NT2/D1 (cell line): ENCODE measurements around the gene MPDU1.

Experiments
- DNase-seq: peaks from one replicate; pipeline ENCODE4 v3.0.0-alpha.2; 2011; ENCODE audit warnings: low read depth, low spot score
- H3K27me3 ChIP-seq: 2 replicates; pipeline ENCODE4 v1.6.0; 2011; ENCODE audit warnings: mild to moderate bottlenecking; ENCODE audit not compliant: insufficient read length, insufficient read depth
- H3K36me3 ChIP-seq: 2 replicates; pipeline ENCODE4 v1.6.1; 2011; ENCODE audit warnings: mild to moderate bottlenecking, low read length, mixed read lengths; ENCODE audit not compliant: insufficient read depth, insufficient read length
- H3K4me1 ChIP-seq: 2 replicates; pipeline ENCODE4 v1.5.1; 2011; ENCODE audit not compliant: insufficient read depth, insufficient read length
- H3K4me3 ChIP-seq: 2 replicates; pipeline ENCODE4 v1.5.1; 2011; ENCODE audit warnings: low read depth; ENCODE audit not compliant: insufficient read length
- H3K9ac ChIP-seq: 2 replicates; pipeline ENCODE4 v1.6.0; 2011; ENCODE audit warnings: low read depth; ENCODE audit not compliant: insufficient read length
- H3K9me3 ChIP-seq: 2 replicates; pipeline ENCODE4 v1.5.1; 2011; ENCODE audit warnings: mild to moderate bottlenecking, low read length; ENCODE audit not compliant: insufficient read depth
- SUZ12 ChIP-seq: IDR thresholded peaks from 2 replicates; pipeline ENCODE4 v1.6.1; 2011; ENCODE audit not compliant: insufficient read length, insufficient read depth; ENCODE audit errors: extremely low read depth
- YY1 ChIP-seq: IDR thresholded peaks from 2 replicates; pipeline ENCODE4 v1.6.1; 2011; ENCODE audit not compliant: insufficient read length, insufficient read depth
- ZNF274 ChIP-seq: IDR thresholded peaks from 2 replicates; pipeline ENCODE4 v1.6.1; 2011; ENCODE audit warnings: mild to moderate bottlenecking, low read depth, low read length

Gene MPDU1

GRCh38 chr17:7549401-7550055 lies 34.1 kb upstream of the MPDU1 start:
- no peaks in the 10 kb centered on the region for H3K4me1 ChIP-seq
- no peak overlapping the region for H3K4me3 ChIP-seq
- no peak for DNase-seq
- H3K9ac ChIP-seq: no peak overlapping the region
- H3K36me3 ChIP-seq: no peaks in the 10 kb centered on the region
- TF ChIP-seq YY1: no peak
- TF ChIP-seq SUZ12: no peak
- no peak for TF ChIP-seq ZNF274
- no peaks in the 10 kb centered on the region for H3K27me3 ChIP-seq
- no peaks in the 10 kb centered on the region for H3K9me3 ChIP-seq

- TF ChIP-seq YY1 (no peak), SUZ12 (no peak), ZNF274 (no peak)
- Histone ChIP-seq H3K4me1 (no peaks in the 10 kb centered on the region), H3K27me3 (no peaks in the 10 kb centered on the region), H3K36me3 (no peaks in the 10 kb centered on the region), H3K9me3 (no peaks in the 10 kb centered on the region), H3K4me3 (no peak overlapping the region), H3K9ac (no peak overlapping the region)
- DNase-seq: no peak
Measured at GRCh38 chr17:7550344-7550743, 33.3 kb upstream of the MPDU1 start.

- TF ChIP-seq SUZ12 (no peak), ZNF274 (no peak), YY1 (no peak)
- Histone ChIP-seq H3K9ac (no peak overlapping the region), H3K27me3 (no peaks in the 10 kb centered on the region), H3K9me3 (no peaks in the 10 kb centered on the region), H3K36me3 (no peaks in the 10 kb centered on the region), H3K4me1 (no peaks in the 10 kb centered on the region), H3K4me3 (no peak overlapping the region)
- no peak for DNase-seq
Measured at GRCh38 chr17:7551396-7551795, 32.3 kb upstream of the MPDU1 start.

- TF ChIP-seq ZNF274 (no peak), YY1 (no peak), SUZ12 (no peak)
- Histone ChIP-seq H3K27me3 (no peaks in the 10 kb centered on the region), H3K9ac (no peak overlapping the region), H3K36me3 (no peaks in the 10 kb centered on the region), H3K9me3 (no peaks in the 10 kb centered on the region), H3K4me1 (peaks cover 5% of the 10 kb centered on the region), H3K4me3 (no peak overlapping the region)
- DNase-seq: no peak
Measured at GRCh38 chr17:7552621-7553051, 31.0 kb upstream of the MPDU1 start.

- H3K36me3 ChIP-seq: no peaks in the 10 kb centered on the region
- no peaks in the 10 kb centered on the region for H3K27me3 ChIP-seq
- DNase-seq: no peak
- no peak for TF ChIP-seq ZNF274
- TF ChIP-seq YY1: no peak
- no peak for TF ChIP-seq SUZ12
- no peak overlapping the region for H3K9ac ChIP-seq
- no peaks in the 10 kb centered on the region for H3K9me3 ChIP-seq
- no peak overlapping the region for H3K4me3 ChIP-seq
- H3K4me1 ChIP-seq: peaks cover 10% of the 10 kb centered on the region
Measured at GRCh38 chr17:7553356-7553755, 30.3 kb upstream of the MPDU1 start.

GRCh38 chr17:7555320-7555948 lies 28.2 kb upstream of the MPDU1 start:
- TF ChIP-seq ZNF274: no peak
- no peak for TF ChIP-seq SUZ12
- TF ChIP-seq YY1: no peak
- no peak overlapping the region for H3K4me3 ChIP-seq
- no peaks in the 10 kb centered on the region for H3K27me3 ChIP-seq
- no peak for DNase-seq
- H3K4me1 ChIP-seq: peaks cover 26% of the 10 kb centered on the region
- H3K9ac ChIP-seq: no peak overlapping the region
- H3K9me3 ChIP-seq: no peaks in the 10 kb centered on the region
- no peaks in the 10 kb centered on the region for H3K36me3 ChIP-seq

- H3K4me1 ChIP-seq: peaks cover 26% of the 10 kb centered on the region
- no peaks in the 10 kb centered on the region for H3K9me3 ChIP-seq
- H3K27me3 ChIP-seq: no peaks in the 10 kb centered on the region
- no peak overlapping the region for H3K4me3 ChIP-seq
- no peak overlapping the region for H3K9ac ChIP-seq
- no peaks in the 10 kb centered on the region for H3K36me3 ChIP-seq
- no peak for TF ChIP-seq YY1
- no peak for TF ChIP-seq ZNF274
- TF ChIP-seq SUZ12: no peak
- no peak for DNase-seq
Measured at GRCh38 chr17:7556627-7557026, 27.0 kb upstream of the MPDU1 start.
